ENCODE data around the gene CUL4B. TPM values are rescaled to one million over a fixed set of nuclear protein-coding genes. Genes with fewer than 3 reads are reported as not detected.

CUL4B gene
- total and polyA plus RNA-seq, 2 experiments from 2014 or later, result 12.7 to 42.9 TPM

GRCh38 chrX:120564925-120565324 lies 4.2 kb upstream of the CUL4B start:
- H3K27ac ChIP-seq (ENCODE audit: low read depth), result no peak overlapping the region
- H3K79me2 ChIP-seq (replicated peaks; ENCODE audit: insufficient read depth), result no peaks in the 10 kb centered on the region
- DNase-seq (ENCODE audit: low spot score), result no peak
- Mint-ChIP-seq H3K36me3 (ENCODE audit: low read depth) (no peaks in the 10 kb centered on the region; the same call in 2 of the 3 replicates), H3K9me3 (no peaks in the 10 kb centered on the region), H3K27me3 (ENCODE audit: insufficient read depth, low read depth, poor library complexity) (peaks cover 3% of the 10 kb centered on the region), H3K27ac (no peak overlapping the region), H3K4me1 (peaks cover 5% of the 10 kb centered on the region), H3K4me3 (no peak overlapping the region)
- H3K4me3 ChIP-seq, result no peak overlapping the region
- no peaks in the 10 kb centered on the region for H4K20me1 ChIP-seq (replicated peaks; ENCODE audit: insufficient read depth)
- no peak overlapping the region for H2AFZ ChIP-seq
- H3K36me3 ChIP-seq (ENCODE audit: insufficient read depth), result no peaks in the 10 kb centered on the region
- no peaks in the 10 kb centered on the region for H3F3A ChIP-seq (replicated peaks; ENCODE audit: low read depth)
- H3K4me1 ChIP-seq (ENCODE audit: insufficient read depth), result peaks cover 6% of the 10 kb centered on the region
- no peak for ATAC-seq
- H3K4me2 ChIP-seq, result no peak overlapping the region
- no peaks in the 10 kb centered on the region for H3K9me2 ChIP-seq (ENCODE audit: insufficient read depth)
- H3K27me3 ChIP-seq (ENCODE audit: insufficient read depth), result no peaks in the 10 kb centered on the region
- TF ChIP-seq REST (IDR thresholded peaks at IDR 0.05; ENCODE audit: unreplicated experiment) (no peak), NANOG (IDR thresholded peaks at IDR 0.05; ENCODE audit: borderline replicate concordance) (no peak), STAT1 (IDR thresholded peaks at IDR 0.05; ENCODE audit: unreplicated experiment) (no peak), ZNF114 (CRISPR knock-in tag; IDR thresholded peaks at IDR 0.05) (no peak), CREB1 (CRISPR knock-in tag; IDR thresholded peaks at IDR 0.05; ENCODE audit: low read depth) (no peak), JUNB (IDR thresholded peaks at IDR 0.05; ENCODE audit: unreplicated experiment) (no peak), ZNF462 (CRISPR knock-in tag; IDR thresholded peaks at IDR 0.05) (no peak), EZH2 (IDR thresholded peaks at IDR 0.05; ENCODE audit: low read depth, unreplicated experiment) (no peak), ETS1 (IDR thresholded peaks at IDR 0.05) (no peak), POLR2AphosphoS5 (IDR thresholded peaks at IDR 0.05; ENCODE audit: low read depth) (no peak), ZNF331 (CRISPR knock-in tag; IDR thresholded peaks at IDR 0.05; ENCODE audit: low read depth) (no peak), CTCF (conservative IDR thresholded peaks at IDR 0.05; ENCODE audit: low read depth in 2 of 2) (no peak), EZH2phosphoT487 (IDR thresholded peaks at IDR 0.05; ENCODE audit: unreplicated experiment) (no peak)

Data from GM23338 (cell line).